ENCODE data around the gene DDX39A.

DNA sequence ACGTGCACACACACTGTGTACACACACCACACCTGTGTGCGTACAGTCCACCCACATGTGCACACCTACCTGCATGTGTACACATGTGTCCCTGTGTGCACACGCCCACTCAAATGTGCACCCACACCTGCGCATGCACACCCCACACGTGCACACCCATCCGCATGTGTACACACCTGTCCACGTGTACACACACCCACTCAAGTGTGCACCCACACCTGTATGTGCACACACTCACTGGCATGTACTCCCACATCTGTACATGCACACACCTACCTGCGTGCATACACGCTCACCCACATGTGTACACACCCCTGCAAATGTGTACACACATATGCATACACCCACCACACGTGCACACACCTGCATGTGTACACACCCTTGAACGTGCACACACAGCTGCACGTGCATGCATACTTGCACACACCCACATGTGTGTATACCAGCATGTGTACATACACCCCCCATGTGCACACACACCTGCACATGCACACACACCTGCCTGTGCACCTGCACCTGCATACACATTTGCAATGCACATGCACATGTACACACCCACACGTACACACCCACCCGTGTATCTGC lies 24.6 kb upstream of the DDX39A start:
- TF ChIP-seq REST (IDR thresholded peaks at IDR 0.05; ENCODE audit: insufficient read depth in 1 of 2, low read depth in 2 of 2, low read length in 1 of 2) (no peak), POLR2AphosphoS5 (IDR thresholded peaks at IDR 0.05; ENCODE audit: low read depth, low read length) (no peak), SIN3A (IDR thresholded peaks at IDR 0.05; ENCODE audit: borderline replicate concordance, insufficient read depth, low read depth, low read length) (no peak), TCF7L2 (IDR thresholded peaks at IDR 0.05; ENCODE audit: low read depth, low read length) (no peak)
- TF ChIP-seq, protein P1, sequence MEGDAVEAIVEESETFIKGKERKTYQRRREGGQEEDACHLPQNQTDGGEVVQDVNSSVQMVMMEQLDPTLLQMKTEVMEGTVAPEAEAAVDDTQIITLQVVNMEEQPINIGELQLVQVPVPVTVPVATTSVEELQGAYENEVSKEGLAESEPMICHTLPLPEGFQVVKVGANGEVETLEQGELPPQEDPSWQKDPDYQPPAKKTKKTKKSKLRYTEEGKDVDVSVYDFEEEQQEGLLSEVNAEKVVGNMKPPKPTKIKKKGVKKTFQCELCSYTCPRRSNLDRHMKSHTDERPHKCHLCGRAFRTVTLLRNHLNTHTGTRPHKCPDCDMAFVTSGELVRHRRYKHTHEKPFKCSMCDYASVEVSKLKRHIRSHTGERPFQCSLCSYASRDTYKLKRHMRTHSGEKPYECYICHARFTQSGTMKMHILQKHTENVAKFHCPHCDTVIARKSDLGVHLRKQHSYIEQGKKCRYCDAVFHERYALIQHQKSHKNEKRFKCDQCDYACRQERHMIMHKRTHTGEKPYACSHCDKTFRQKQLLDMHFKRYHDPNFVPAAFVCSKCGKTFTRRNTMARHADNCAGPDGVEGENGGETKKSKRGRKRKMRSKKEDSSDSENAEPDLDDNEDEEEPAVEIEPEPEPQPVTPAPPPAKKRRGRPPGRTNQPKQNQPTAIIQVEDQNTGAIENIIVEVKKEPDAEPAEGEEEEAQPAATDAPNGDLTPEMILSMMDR (IDR thresholded peaks at IDR 0.05), result no peak

Data from Panc1 (cell line).